ENCODE measurements around the gene FANCB. TPM values are rescaled to one million over a fixed set of nuclear protein-coding genes. Genes with fewer than 3 reads are reported as not detected.
A peak's percentile ranks its signal among the peaks of the same experiment; 100 is the strongest.

The FANCB gene
- total and polyA plus RNA-seq, 2 of the 4 experiments (the other 2 are of a cell fraction) = 2.5 to 7.7 TPM

- H3K79me1 ChIP-seq (ENCODE audit: low read depth in 1 of 2, low read length in 2 of 2) = peaks cover 0 to 4% of the 10 kb centered on the region in 2 experiments; a peak in 3 of 4 replicates
- BruUV-seq (replicated peaks) = no TSS peak
- H3K4me3 ChIP-seq (ENCODE audit: insufficient read depth, low read depth, low read length) = no peak overlapping the region
- no peak overlapping the region for H3K14ac ChIP-seq (replicated peaks; ENCODE audit: low read depth, low read length)
- H2AK5ac ChIP-seq (ENCODE audit: low read depth, low read length) = no peak overlapping the region
- no peak overlapping the region for H3K23ac ChIP-seq (ENCODE audit: low read depth, low read length)
- ATAC-seq (ENCODE audit: low read depth) (peak; percentile 59), DNase-seq (peak; percentile 56)
- peaks cover 2% of the 10 kb centered on the region; the same call in 1 of the 2 replicates for H3K9me1 ChIP-seq (ENCODE audit: insufficient read depth, low read length)
- no peak overlapping the region for H3K4ac ChIP-seq (ENCODE audit: low read depth, low read length)
- H4K91ac ChIP-seq (ENCODE audit: insufficient read depth, low read depth, low read length) = no peak overlapping the region
- no peaks in the 10 kb centered on the region for H3K27me3 ChIP-seq (ENCODE audit: control insufficient read depth, insufficient read depth, low read length)
- H2BK5ac ChIP-seq (ENCODE audit: low read depth, low read length, poor library complexity, severe bottlenecking) = peak overlapping the region; percentile 91
- no peak overlapping the region for H3K27ac ChIP-seq (ENCODE audit: insufficient read depth, low read length)
- no peaks in the 10 kb centered on the region for H4K20me1 ChIP-seq (ENCODE audit: insufficient read depth, low read length)
- dilution Hi-C loops (cut with HindIII; ENCODE audit: low sequenced_read_pairs, unreplicated experiment) (no loop called here), intact Hi-C loops (cut with micrococcal nuclease) (no loop called here), in situ Hi-C loops (cut with MboI; ENCODE audit: low sequenced_read_pairs) (no loop called here)
- peaks cover 2% of the 10 kb centered on the region for H3K36me3 ChIP-seq (ENCODE audit: control insufficient read depth, insufficient read depth, low read length)
- no peak overlapping the region for H2BK15ac ChIP-seq (ENCODE audit: low read depth, low read length)
- CTCF ChIA-PET = no interaction called here
- no peak overlapping the region for H2BK20ac ChIP-seq (ENCODE audit: low read depth, low read length)
- no peak overlapping the region for H4K5ac ChIP-seq (ENCODE audit: low read depth, low read length)
- WGBS, 2 experiments (ENCODE audit: extremely low coverage in 2 of 2, insufficient read length in 1 of 2) = no CpG with 5 or more reads among the region's 2 CpGs
- no peak overlapping the region for H3K18ac ChIP-seq (ENCODE audit: low read depth, low read length)
- H2BK120ac ChIP-seq (ENCODE audit: low read depth, low read length) = no peak overlapping the region
- H3K9ac ChIP-seq (ENCODE audit: low read depth, low read length) = no peak overlapping the region
- H3K4me2 ChIP-seq (ENCODE audit: low read depth, low read length) = no peak overlapping the region
- H4K8ac ChIP-seq (ENCODE audit: low read depth in 2 of 2, low read length in 2 of 2) = no peak overlapping the region
- no peak overlapping the region; the same call in 1 of the 2 replicates for H3K56ac ChIP-seq (ENCODE audit: extremely low read depth, insufficient read depth, low read length)
- H2AFZ ChIP-seq (replicated peaks; ENCODE audit: low read length, poor library complexity) = no peak overlapping the region
- TF ChIP-seq NFE2L2 (IDR thresholded peaks at IDR 0.05; ENCODE audit: low read depth, low read length) (no peak), USF2 (IDR thresholded peaks at IDR 0.05; ENCODE audit: low read depth, low read length) (no peak), RFX5 (IDR thresholded peaks at IDR 0.05; ENCODE audit: low read depth, low read length) (no peak), SMC3 (IDR thresholded peaks at IDR 0.05; ENCODE audit: low read depth, low read length) (no peak), MAZ (IDR thresholded peaks at IDR 0.05; ENCODE audit: borderline replicate concordance, low read depth, low read length) (no peak), MXI1 (IDR thresholded peaks at IDR 0.05; ENCODE audit: borderline replicate concordance, low read depth, low read length) (no peak)
- H3K4me1 ChIP-seq (ENCODE audit: control insufficient read depth, insufficient read depth, low read length) = peaks cover 4% of the 10 kb centered on the region
- H2AK9ac ChIP-seq (replicated peaks; ENCODE audit: low read depth, low read length, poor library complexity) = no peak overlapping the region
- no peaks in the 10 kb centered on the region for H3K9me3 ChIP-seq (ENCODE audit: control insufficient read depth, insufficient read depth, low read length)
- POLR2A ChIA-PET (ENCODE audit: unreplicated experiment) = no interaction called here
Observed at GRCh38 chrX:14903891-14904290, 31.0 kb upstream of the FANCB start.
